Ishikawa (cell line): ENCODE measurements around the gene BAG1.

Experiments
- CEBPB ChIP-seq: IDR thresholded peaks from 2 replicates; pipeline ENCODE4 v1.6.1; 2012
- CREB1 ChIP-seq: IDR thresholded peaks from 2 replicates; pipeline ENCODE4 v1.6.1; 2012; ENCODE audit warnings: low read depth
- EGR1 ChIP-seq: IDR thresholded peaks from 2 replicates; pipeline ENCODE4 v1.6.1; 2012
- EP300 ChIP-seq: IDR thresholded peaks from 2 replicates; pipeline ENCODE4 v1.6.1; 2012; ENCODE audit warnings: borderline replicate concordance
- NFIC ChIP-seq: IDR thresholded peaks from 2 replicates; pipeline ENCODE4 v1.6.1; 2012
- RAD21 ChIP-seq: IDR thresholded peaks from 2 replicates; pipeline ENCODE4 v1.6.1; 2012; ENCODE audit warnings: low read depth
- TAF1 ChIP-seq: IDR thresholded peaks from 2 replicates; pipeline ENCODE4 v1.6.1; 2012; ENCODE audit warnings: low read depth, mild to moderate bottlenecking
- YY1 ChIP-seq: IDR thresholded peaks from 2 replicates; pipeline ENCODE4 v1.6.1; 2012; ENCODE audit warnings: low read depth
- ZBTB7A ChIP-seq: IDR thresholded peaks from 2 replicates; pipeline ENCODE4 v1.6.1; 2012; ENCODE audit warnings: low read depth
- TF ChIP-seq, protein P1 (sequence below): IDR thresholded peaks from 2 replicates; pipeline ENCODE4 v1.6.1; 2012; ENCODE audit warnings: low read depth, mild to moderate bottlenecking
- TF ChIP-seq, protein P2 (sequence below): IDR thresholded peaks from 2 replicates; pipeline ENCODE4 v1.6.1; 2012
- TF ChIP-seq, protein P3 (sequence below): IDR thresholded peaks from 2 replicates; pipeline ENCODE4 v1.6.1; 2012

DNA sequence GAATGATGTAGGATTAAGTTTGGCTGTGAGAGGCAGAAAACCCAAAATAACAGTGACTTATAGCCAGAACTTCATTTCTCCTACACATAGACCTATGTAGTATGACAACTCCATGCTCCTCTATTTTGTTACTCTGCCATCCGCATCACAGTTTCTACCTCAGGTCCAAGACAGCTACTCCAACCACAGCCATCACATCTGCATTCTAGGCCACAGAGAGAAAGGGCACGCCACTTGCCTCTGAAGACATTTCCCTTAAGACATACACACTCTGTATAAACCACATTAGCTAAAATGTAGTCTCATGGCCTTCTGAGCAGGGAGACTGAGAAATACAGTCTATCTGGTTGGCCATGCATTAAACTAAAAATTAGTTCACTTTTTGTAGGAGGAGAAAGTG lies 14.5 kb downstream of the BAG1 start:
- TF ChIP-seq CEBPB (no peak), YY1 (no peak), EGR1 (no peak), EP300 (no peak), NFIC (no peak), RAD21 (no peak), CREB1 (no peak), TAF1 (no peak), ZBTB7A (no peak)
- TF ChIP-seq, protein P1, sequence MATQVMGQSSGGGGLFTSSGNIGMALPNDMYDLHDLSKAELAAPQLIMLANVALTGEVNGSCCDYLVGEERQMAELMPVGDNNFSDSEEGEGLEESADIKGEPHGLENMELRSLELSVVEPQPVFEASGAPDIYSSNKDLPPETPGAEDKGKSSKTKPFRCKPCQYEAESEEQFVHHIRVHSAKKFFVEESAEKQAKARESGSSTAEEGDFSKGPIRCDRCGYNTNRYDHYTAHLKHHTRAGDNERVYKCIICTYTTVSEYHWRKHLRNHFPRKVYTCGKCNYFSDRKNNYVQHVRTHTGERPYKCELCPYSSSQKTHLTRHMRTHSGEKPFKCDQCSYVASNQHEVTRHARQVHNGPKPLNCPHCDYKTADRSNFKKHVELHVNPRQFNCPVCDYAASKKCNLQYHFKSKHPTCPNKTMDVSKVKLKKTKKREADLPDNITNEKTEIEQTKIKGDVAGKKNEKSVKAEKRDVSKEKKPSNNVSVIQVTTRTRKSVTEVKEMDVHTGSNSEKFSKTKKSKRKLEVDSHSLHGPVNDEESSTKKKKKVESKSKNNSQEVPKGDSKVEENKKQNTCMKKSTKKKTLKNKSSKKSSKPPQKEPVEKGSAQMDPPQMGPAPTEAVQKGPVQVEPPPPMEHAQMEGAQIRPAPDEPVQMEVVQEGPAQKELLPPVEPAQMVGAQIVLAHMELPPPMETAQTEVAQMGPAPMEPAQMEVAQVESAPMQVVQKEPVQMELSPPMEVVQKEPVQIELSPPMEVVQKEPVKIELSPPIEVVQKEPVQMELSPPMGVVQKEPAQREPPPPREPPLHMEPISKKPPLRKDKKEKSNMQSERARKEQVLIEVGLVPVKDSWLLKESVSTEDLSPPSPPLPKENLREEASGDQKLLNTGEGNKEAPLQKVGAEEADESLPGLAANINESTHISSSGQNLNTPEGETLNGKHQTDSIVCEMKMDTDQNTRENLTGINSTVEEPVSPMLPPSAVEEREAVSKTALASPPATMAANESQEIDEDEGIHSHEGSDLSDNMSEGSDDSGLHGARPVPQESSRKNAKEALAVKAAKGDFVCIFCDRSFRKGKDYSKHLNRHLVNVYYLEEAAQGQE, result no peak
- TF ChIP-seq, protein P2, sequence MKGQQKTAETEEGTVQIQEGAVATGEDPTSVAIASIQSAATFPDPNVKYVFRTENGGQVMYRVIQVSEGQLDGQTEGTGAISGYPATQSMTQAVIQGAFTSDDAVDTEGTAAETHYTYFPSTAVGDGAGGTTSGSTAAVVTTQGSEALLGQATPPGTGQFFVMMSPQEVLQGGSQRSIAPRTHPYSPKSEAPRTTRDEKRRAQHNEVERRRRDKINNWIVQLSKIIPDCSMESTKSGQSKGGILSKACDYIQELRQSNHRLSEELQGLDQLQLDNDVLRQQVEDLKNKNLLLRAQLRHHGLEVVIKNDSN, result no peak
- TF ChIP-seq, protein P3, sequence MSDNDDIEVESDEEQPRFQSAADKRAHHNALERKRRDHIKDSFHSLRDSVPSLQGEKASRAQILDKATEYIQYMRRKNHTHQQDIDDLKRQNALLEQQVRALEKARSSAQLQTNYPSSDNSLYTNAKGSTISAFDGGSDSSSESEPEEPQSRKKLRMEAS, result no peak
